Endothelial cell of umbilical vein (primary cell): ENCODE measurements around the gene SLC19A1. TPM values are rescaled to one million over a fixed set of nuclear protein-coding genes. Genes with fewer than 3 reads are reported as not detected.

Experiments used
- BruUV-seq: library from RNA; stranded (reverse); fragments of 400-500 nt; replicated peaks from 2 replicates; lab custom pipeline; 2021; lab: Mats Ljungman, UMichigan
- CTCF ChIA-PET: fragments of 300-600, 350-600 bp; sonication (Branson Sonifier 250); formaldehyde crosslinking; loops from one replicate; lab custom pipeline; 2021; ENCODE audit warnings: antibody characterized with exemption, inconsistent platforms; lab: Charles Lee
- POLR2A ChIA-PET: fragments of 300-600, 350-600 bp; sonication (Branson Sonifier 250); formaldehyde crosslinking; loops from one replicate; lab custom pipeline; 2021; ENCODE audit warnings: antibody characterized with exemption, inconsistent platforms; lab: Charles Lee
- DNase-seq: peaks from one replicate; pipeline ENCODE4 v3.0.0-alpha.2; 2011; ENCODE audit warnings: low read depth, low spot score
- FAIRE-seq: peaks from 2 replicates; lab custom pipeline; 2011; peaks lifted over from hg19 to GRCh38; lab: Jason Lieb, UNC
- H2AFZ ChIP-seq: 2 replicates; pipeline ENCODE4 v1.6.0; 2012; ENCODE audit warnings: low read depth, low read length, control low read depth, inconsistent platforms
- H3K27ac ChIP-seq: 2 replicates; pipeline ENCODE4 v1.5.1; 2011; ENCODE audit warnings: low read depth, mild to moderate bottlenecking, control low read depth, low read length, moderate library complexity; ENCODE audit not compliant: insufficient read depth
- H3K27me3 ChIP-seq, 2 experiments: 2 replicates each; pipeline versions ENCODE4 v1.6.0 to v1.6.1; 2011; ENCODE audit warnings: low read length in 2 of 2, mixed read lengths in 1 of 2; ENCODE audit not compliant: control insufficient read depth in 2 of 2, insufficient read depth in 2 of 2
- H3K36me3 ChIP-seq, 2 experiments: 2 replicates in 1 of 2; 3 replicates in 1 of 2; pipeline ENCODE4 v1.5.1; 2011; ENCODE audit warnings: low read length in 2 of 2, mild to moderate bottlenecking in 1 of 2, moderate library complexity in 1 of 2; ENCODE audit not compliant: control insufficient read depth in 2 of 2, insufficient read depth in 2 of 2; ENCODE audit errors: extremely low read depth in 1 of 2
- H3K4me1 ChIP-seq: 3 replicates; pipeline ENCODE4 v1.5.1; 2011; ENCODE audit warnings: mild to moderate bottlenecking, low read length; ENCODE audit not compliant: control insufficient read depth, insufficient read depth; ENCODE audit errors: extremely low read depth
- H3K4me2 ChIP-seq: 2 replicates; pipeline ENCODE4 v1.6.1; 2011; ENCODE audit warnings: low read length, control low read depth, mixed read lengths; ENCODE audit not compliant: insufficient read depth
- H3K4me3 ChIP-seq, 3 experiments: fragments of 200-600 bp in 1 of 3; sonication (generic), shearing (Covaris generic) in 1 of 3; replicated peaks in 1 of 3; 2 replicates each; pipeline ENCODE4 v1.5.1; 2011 to 2016; ENCODE audit warnings: control low read depth in 3 of 3, low read length in 3 of 3, mild to moderate bottlenecking in 2 of 3, inconsistent platforms in 1 of 3, low read depth in 1 of 3, moderate library complexity in 1 of 3; ENCODE audit not compliant: insufficient read depth in 1 of 3
- H3K79me2 ChIP-seq: 2 replicates; pipeline ENCODE4 v1.6.0; 2012; ENCODE audit warnings: low read length, inconsistent platforms; ENCODE audit not compliant: control insufficient read depth, insufficient read depth
- H3K9ac ChIP-seq: replicated peaks from 2 replicates; pipeline ENCODE3; 2011; ENCODE audit warnings: low read length, control low read depth; ENCODE audit not compliant: insufficient read depth; ENCODE audit errors: extremely low read depth
- H3K9me1 ChIP-seq: replicated peaks from 3 replicates; pipeline ENCODE4 v1.6.0; 2011; ENCODE audit warnings: mild to moderate bottlenecking, low read length; ENCODE audit not compliant: control insufficient read depth, insufficient read depth; ENCODE audit errors: extremely low read depth
- H3K9me3 ChIP-seq: replicated peaks from 2 replicates; pipeline ENCODE4 v1.5.1; 2012; ENCODE audit warnings: low read length, inconsistent platforms; ENCODE audit not compliant: control insufficient read depth, insufficient read depth
- H4K20me1 ChIP-seq: replicated peaks from 2 replicates; pipeline ENCODE3; 2011; ENCODE audit warnings: mild to moderate bottlenecking, low read length; ENCODE audit not compliant: control insufficient read depth, insufficient read depth; ENCODE audit errors: extremely low read depth
- EZH2 ChIP-seq: IDR thresholded peaks from 2 replicates; pipeline ENCODE4 v1.6.1; 2012; ENCODE audit warnings: borderline replicate concordance, low read depth, mild to moderate bottlenecking, moderate library complexity, low read length, inconsistent platforms; ENCODE audit not compliant: severe bottlenecking
- FOS ChIP-seq: IDR thresholded peaks from 2 replicates; pipeline ENCODE4 v1.6.1; 2011; ENCODE audit warnings: mild to moderate bottlenecking, low read length, moderate library complexity, borderline replicate concordance; ENCODE audit not compliant: insufficient read depth
- GATA2 ChIP-seq: IDR thresholded peaks from 2 replicates; pipeline ENCODE4 v1.7.0; 2011; ENCODE audit warnings: low read depth, mild to moderate bottlenecking, moderate library complexity, mixed read lengths, low read length; ENCODE audit not compliant: insufficient read length, insufficient read depth
- JUN ChIP-seq: IDR thresholded peaks from 2 replicates; pipeline ENCODE4 v1.6.1; 2011; ENCODE audit warnings: borderline replicate concordance, low read depth; ENCODE audit not compliant: insufficient read length, insufficient read depth
- MAX ChIP-seq: IDR thresholded peaks from 2 replicates; pipeline ENCODE4 v1.6.1; 2011; ENCODE audit not compliant: insufficient read depth, insufficient read length
- MYC ChIP-seq: IDR thresholded peaks from one replicate; pipeline ENCODE4 v1.6.1; 2011; ENCODE audit warnings: mild to moderate bottlenecking, low read depth, low read length
- POLR2A ChIP-seq: IDR thresholded peaks from 2 replicates; pipeline ENCODE4 v1.6.1; 2012; ENCODE audit warnings: low read depth, mild to moderate bottlenecking, control low read depth, low read length
- POLR2AphosphoS5 ChIP-seq: IDR thresholded peaks from 2 replicates; pipeline ENCODE4 v1.6.1; 2012; ENCODE audit warnings: low read depth, mild to moderate bottlenecking, control low read depth, low read length, moderate library complexity; ENCODE audit not compliant: insufficient read depth
- dilution Hi-C: fragments of 300-500 bp; cut with MboI; formaldehyde crosslinking; loops from one replicate; pipeline ENCODE4 v1.15.0; 2019; ENCODE audit warnings: low sequenced_read_pairs; ENCODE audit not compliant: extremely low pct_ligation_motif_present
- intact Hi-C: fragments of 100-400 bp; cut with micrococcal nuclease; formaldehyde crosslinking; loops from one replicate; pipeline ENCODE4 v1.10.0; 2022
- polyA plus RNA-seq, 4 experiments: library from polyadenylated mRNA; depleted of rRNA in 3 of 4; stranded (reverse) in 3 of 4; unstranded in 1 of 4; fragments of >200 nt; gene quantifications; 2 replicates each; pipeline versions ENCODE4 v1.2.1 to v1.2.3, GENCODE V29; 2011 to 2012; ENCODE audit warnings: missing spikeins in 1 of 4
- total RNA-seq: library from RNA; stranded (reverse); gene quantifications from 2 replicates; pipeline ENCODE4 v1.2.3, GENCODE V29; 2021
- TF ChIP-seq, protein P1 (sequence below), 2 donors: IDR thresholded peaks; 1 replicate in 1 of 2; 2 replicates in 1 of 2; pipeline ENCODE4 v1.5.1; 2011; ENCODE audit warnings: low read length in 2 of 2, mild to moderate bottlenecking in 2 of 2, moderate library complexity in 2 of 2, control low read depth in 1 of 2, inconsistent platforms in 1 of 2, low read depth in 1 of 2; ENCODE audit not compliant: insufficient read depth in 1 of 2; ENCODE audit errors: extremely low read depth in 1 of 2

Gene SLC19A1
- total and polyA plus RNA-seq, 2 donors (not counting 3 experiments of a cell fraction or from before 2014, with no cell fraction given) = 36.3 to 54.6 TPM

DNA sequence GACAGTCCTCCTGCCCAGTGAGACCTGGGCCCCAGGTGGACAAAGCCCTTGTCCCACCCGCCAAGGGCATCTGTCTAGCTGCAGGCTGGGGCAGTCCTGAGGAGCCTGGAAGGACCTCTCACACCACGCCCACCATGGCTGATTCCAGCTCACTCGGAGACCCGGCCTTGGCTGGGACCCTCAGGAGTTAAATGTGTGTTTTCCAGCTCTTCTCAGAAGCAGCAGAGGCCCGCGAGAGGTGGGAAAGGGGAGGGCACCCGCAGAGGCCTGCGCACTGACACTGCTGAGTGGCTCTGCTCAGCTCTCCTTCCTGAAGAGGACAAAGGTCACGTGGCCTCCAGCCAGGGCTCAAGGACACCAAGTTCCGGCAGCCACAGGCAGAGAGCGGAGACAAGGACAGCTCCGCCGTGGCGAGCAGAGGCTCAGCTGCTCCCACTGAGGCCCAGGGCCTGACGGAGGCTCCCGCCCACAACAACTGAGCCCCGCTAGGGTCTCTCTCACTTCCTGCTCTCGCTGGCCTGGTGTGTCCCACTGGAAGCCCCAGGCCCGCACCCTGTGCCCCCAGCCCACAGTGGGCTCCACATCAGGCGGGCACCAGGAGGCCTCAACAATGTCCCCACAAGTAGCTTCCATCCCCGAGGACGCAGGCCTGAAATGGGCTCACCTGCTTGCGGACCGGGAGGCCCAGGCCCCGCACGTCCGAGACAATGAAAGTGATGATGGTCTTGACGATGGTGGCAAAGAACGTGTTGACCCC, 16.9 kb downstream of the SLC19A1 start:
- H3K9me3 ChIP-seq = no peaks in the 10 kb centered on the region
- H3K4me2 ChIP-seq = no peak overlapping the region
- H3K27ac ChIP-seq = no peak overlapping the region
- no peaks in the 10 kb centered on the region for H3K9me1 ChIP-seq
- H3K36me3 ChIP-seq = peaks cover 10 to 11% of the 10 kb centered on the region in 2 experiments
- no peak for FAIRE-seq
- peaks cover 8% of the 10 kb centered on the region for H3K79me2 ChIP-seq
- CTCF ChIA-PET = interaction anchor here (1.3 kb wide), 1 partner anchor 9 kb away, joined by 3 read pairs; no protein-coding TSS in a partner anchor
- H3K4me1 ChIP-seq = no peaks in the 10 kb centered on the region
- H4K20me1 ChIP-seq = no peaks in the 10 kb centered on the region
- no peak for DNase-seq
- no peak overlapping the region for H3K4me3 ChIP-seq
- no peaks in the 10 kb centered on the region for H3K27me3 ChIP-seq
- intact Hi-C loops (no loop called here), dilution Hi-C loops (no loop called here)
- no TSS peak for BruUV-seq
- H3K9ac ChIP-seq = no peak overlapping the region
- POLR2A ChIA-PET = no interaction called here
- H2AFZ ChIP-seq = no peak overlapping the region
- TF ChIP-seq, protein P1, sequence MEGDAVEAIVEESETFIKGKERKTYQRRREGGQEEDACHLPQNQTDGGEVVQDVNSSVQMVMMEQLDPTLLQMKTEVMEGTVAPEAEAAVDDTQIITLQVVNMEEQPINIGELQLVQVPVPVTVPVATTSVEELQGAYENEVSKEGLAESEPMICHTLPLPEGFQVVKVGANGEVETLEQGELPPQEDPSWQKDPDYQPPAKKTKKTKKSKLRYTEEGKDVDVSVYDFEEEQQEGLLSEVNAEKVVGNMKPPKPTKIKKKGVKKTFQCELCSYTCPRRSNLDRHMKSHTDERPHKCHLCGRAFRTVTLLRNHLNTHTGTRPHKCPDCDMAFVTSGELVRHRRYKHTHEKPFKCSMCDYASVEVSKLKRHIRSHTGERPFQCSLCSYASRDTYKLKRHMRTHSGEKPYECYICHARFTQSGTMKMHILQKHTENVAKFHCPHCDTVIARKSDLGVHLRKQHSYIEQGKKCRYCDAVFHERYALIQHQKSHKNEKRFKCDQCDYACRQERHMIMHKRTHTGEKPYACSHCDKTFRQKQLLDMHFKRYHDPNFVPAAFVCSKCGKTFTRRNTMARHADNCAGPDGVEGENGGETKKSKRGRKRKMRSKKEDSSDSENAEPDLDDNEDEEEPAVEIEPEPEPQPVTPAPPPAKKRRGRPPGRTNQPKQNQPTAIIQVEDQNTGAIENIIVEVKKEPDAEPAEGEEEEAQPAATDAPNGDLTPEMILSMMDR (IDR thresholded peaks at IDR 0.05; ENCODE audit: extremely low read depth in 1 of 2, insufficient read depth in 1 of 2, low read depth in 1 of 2, low read length in 2 of 2) = no peak

- Histone ChIP-seq H3K79me2 (peaks cover 11% of the 10 kb centered on the region), H3K27ac (no peak overlapping the region), H4K20me1 (no peaks in the 10 kb centered on the region), H3K9ac (no peak overlapping the region), H2AFZ (no peak overlapping the region), H3K4me3 (no peak overlapping the region), H3K9me1 (no peaks in the 10 kb centered on the region), H3K27me3 (no peaks in the 10 kb centered on the region), H3K36me3 (peaks cover 5 to 10% of the 10 kb centered on the region in 2 experiments), H3K9me3 (no peaks in the 10 kb centered on the region), H3K4me1 (no peaks in the 10 kb centered on the region), H3K4me2 (no peak overlapping the region)
- TF ChIP-seq JUN (no peak), MAX (no peak), EZH2 (no peak), POLR2A (no peak), MYC (no peak), FOS (no peak), GATA2 (no peak), POLR2AphosphoS5 (no peak)
- TF ChIP-seq, protein P1 (IDR thresholded peaks at IDR 0.05; ENCODE audit: extremely low read depth in 1 of 2, insufficient read depth in 1 of 2, low read depth in 1 of 2, low read length in 2 of 2) = no peak
- FAIRE-seq (no peak), DNase-seq (no peak)
- intact Hi-C loops = no loop called here
- dilution Hi-C loops = no loop called here
- ChIA-PET CTCF (interaction anchor here (1.3 kb wide), 1 partner anchor 10 kb away, joined by 3 read pairs; no protein-coding TSS in a partner anchor), POLR2A (no interaction called here)
- BruUV-seq = no TSS peak
These were observed 17.5 kb downstream of the SLC19A1 start for GRCh38 chr21:45524756-45525152.
